Measurements from ENCODE around the gene CELSR1. TPM values are rescaled to one million over a fixed set of nuclear protein-coding genes. Genes with fewer than 3 reads are reported as not detected.

Gene CELSR1
- total RNA-seq, 2 experiments from 2014 or later: 1.0 to 1.1 TPM

DNA sequence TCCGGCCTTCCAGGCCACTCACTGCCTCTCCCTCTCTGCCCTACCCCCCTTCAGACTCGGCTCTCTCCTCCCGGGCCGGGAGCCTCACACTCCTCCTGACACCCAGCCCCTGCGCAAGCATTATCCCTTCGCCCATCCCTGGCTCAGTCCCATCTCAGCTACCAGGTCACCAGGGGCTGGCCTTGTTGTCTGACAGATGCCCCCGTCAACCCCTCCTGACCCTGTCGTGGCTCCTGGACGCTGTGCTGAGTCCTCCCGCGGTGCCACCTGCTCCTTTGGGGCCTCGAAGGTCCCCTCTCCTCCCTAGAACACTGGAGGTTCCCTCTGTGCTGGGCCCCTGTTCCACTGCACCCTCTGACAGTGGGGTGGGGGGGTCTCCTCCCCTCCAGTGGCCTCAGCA is 169.0 kb downstream of the CELSR1 start:
- H3K4me1 Mint-ChIP-seq (ENCODE audit: low read depth): peaks cover 34% of the 10 kb centered on the region
- intact Hi-C loops (cut with DNase I, micrococcal nuclease): no loop called here
- TF ChIP-seq, protein P1, sequence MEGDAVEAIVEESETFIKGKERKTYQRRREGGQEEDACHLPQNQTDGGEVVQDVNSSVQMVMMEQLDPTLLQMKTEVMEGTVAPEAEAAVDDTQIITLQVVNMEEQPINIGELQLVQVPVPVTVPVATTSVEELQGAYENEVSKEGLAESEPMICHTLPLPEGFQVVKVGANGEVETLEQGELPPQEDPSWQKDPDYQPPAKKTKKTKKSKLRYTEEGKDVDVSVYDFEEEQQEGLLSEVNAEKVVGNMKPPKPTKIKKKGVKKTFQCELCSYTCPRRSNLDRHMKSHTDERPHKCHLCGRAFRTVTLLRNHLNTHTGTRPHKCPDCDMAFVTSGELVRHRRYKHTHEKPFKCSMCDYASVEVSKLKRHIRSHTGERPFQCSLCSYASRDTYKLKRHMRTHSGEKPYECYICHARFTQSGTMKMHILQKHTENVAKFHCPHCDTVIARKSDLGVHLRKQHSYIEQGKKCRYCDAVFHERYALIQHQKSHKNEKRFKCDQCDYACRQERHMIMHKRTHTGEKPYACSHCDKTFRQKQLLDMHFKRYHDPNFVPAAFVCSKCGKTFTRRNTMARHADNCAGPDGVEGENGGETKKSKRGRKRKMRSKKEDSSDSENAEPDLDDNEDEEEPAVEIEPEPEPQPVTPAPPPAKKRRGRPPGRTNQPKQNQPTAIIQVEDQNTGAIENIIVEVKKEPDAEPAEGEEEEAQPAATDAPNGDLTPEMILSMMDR (IDR thresholded peaks at IDR 0.05): no peak
- ChIA-PET CTCF (interaction anchor here (1.3 to 1.8 kb wide), 2 partner anchors 32 to 174 kb away, joined by 3 to 25 read pairs; no protein-coding TSS in a partner anchor), POLR2A (no interaction called here)
- peaks cover 47% of the 10 kb centered on the region for H3K4me1 ChIP-seq (ENCODE audit: insufficient read depth, low read length)
- no peaks in the 10 kb centered on the region for H3K9me3 Mint-ChIP-seq
- no peaks in the 10 kb centered on the region for H3K36me3 ChIP-seq (ENCODE audit: insufficient read depth, low read length)
- H3K27me3 Mint-ChIP-seq: peaks cover 3% of the 10 kb centered on the region
- H3K27ac Mint-ChIP-seq: no peak overlapping the region
- DNase-seq (no peak), ATAC-seq (ENCODE audit: poor library complexity) (no peak)
- H3K9me3 ChIP-seq (ENCODE audit: control insufficient read depth in 1 of 2, insufficient read depth in 1 of 2, low read length in 2 of 2): peaks cover 0 to 14% of the 10 kb centered on the region in 2 experiments
- no peaks in the 10 kb centered on the region for H3K36me3 Mint-ChIP-seq (ENCODE audit: low read depth)
- peaks cover 0 to 6% of the 10 kb centered on the region in 2 experiments for H3K27me3 ChIP-seq (ENCODE audit: control insufficient read depth in 1 of 2, insufficient read depth in 2 of 2, low read length in 2 of 2)
- no peak overlapping the region for H3K27ac ChIP-seq (ENCODE audit: low read depth in 1 of 2, low read length in 2 of 2)
- no peak overlapping the region for H3K4me3 ChIP-seq (ENCODE audit: low read length)
- peak overlapping the region; percentile 15 for H3K4me3 Mint-ChIP-seq

DNA sequence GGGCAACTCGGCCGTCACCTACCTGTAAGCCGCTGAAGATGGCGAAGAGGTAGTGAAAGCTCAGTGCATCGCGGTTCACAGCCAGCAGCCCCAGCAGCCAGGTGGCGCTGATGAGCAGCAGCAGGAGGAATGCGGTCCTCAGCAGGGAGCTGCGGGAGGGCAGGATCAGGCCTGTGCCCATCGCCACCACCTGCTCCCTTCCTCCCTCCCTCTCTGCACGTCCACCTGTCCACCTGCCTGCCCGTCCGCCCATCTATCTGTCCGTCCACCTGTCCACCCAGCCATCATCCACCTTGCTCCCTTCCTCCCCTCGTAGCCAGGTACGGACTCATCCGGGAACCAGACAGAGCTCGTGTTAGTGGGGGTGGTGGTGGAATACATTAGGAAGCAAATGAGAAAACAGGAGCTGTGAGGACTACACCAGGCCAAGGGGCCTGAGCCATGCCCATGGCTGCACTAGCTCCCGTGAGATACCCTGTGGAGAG is 169.7 kb downstream of the CELSR1 start:
- CTCF ChIA-PET: interaction anchor here (0.6 to 1.8 kb wide), 8 partner anchors 10 to 1092 kb away, joined by 3 to 25 read pairs (median 3); no protein-coding TSS in a partner anchor
- POLR2A ChIA-PET: interaction anchor here (1.1 kb wide), 1 partner anchor 174 kb away, joined by 4 read pairs; no protein-coding TSS in a partner anchor
- peaks cover 0 to 6% of the 10 kb centered on the region in 2 experiments for H3K27me3 ChIP-seq (ENCODE audit: control insufficient read depth in 1 of 2, insufficient read depth in 2 of 2, low read length in 2 of 2)
- H3K36me3 Mint-ChIP-seq (ENCODE audit: low read depth): no peaks in the 10 kb centered on the region
- intact Hi-C loops (cut with DNase I, micrococcal nuclease): loop anchor here (1.0 kb wide), 1 partner anchor 175 kb away; no protein-coding TSS in a partner anchor
- H3K9me3 Mint-ChIP-seq: no peaks in the 10 kb centered on the region
- no peaks in the 10 kb centered on the region for H3K36me3 ChIP-seq (ENCODE audit: insufficient read depth, low read length)
- H3K4me1 Mint-ChIP-seq (ENCODE audit: low read depth): peaks cover 30% of the 10 kb centered on the region
- H3K4me3 Mint-ChIP-seq: peak overlapping the region; percentile 3
- H3K4me1 ChIP-seq (ENCODE audit: insufficient read depth, low read length): peaks cover 40% of the 10 kb centered on the region
- peaks cover 3% of the 10 kb centered on the region for H3K27me3 Mint-ChIP-seq
- DNase-seq: peak; percentile 54 to 86 (median 64)
- H3K9me3 ChIP-seq (ENCODE audit: control insufficient read depth in 1 of 2, insufficient read depth in 1 of 2, low read length in 2 of 2): peaks cover 0 to 11% of the 10 kb centered on the region in 2 experiments
- H3K27ac Mint-ChIP-seq: no peak overlapping the region
- peak; percentile 71 for ATAC-seq (ENCODE audit: poor library complexity)
- H3K4me3 ChIP-seq (ENCODE audit: low read length): peak overlapping the region; percentile 60
- H3K27ac ChIP-seq (ENCODE audit: low read depth in 1 of 2, low read length in 2 of 2): no peak overlapping the region
- TF ChIP-seq, protein P1 (IDR thresholded peaks at IDR 0.05): peak; percentile 81

DNA sequence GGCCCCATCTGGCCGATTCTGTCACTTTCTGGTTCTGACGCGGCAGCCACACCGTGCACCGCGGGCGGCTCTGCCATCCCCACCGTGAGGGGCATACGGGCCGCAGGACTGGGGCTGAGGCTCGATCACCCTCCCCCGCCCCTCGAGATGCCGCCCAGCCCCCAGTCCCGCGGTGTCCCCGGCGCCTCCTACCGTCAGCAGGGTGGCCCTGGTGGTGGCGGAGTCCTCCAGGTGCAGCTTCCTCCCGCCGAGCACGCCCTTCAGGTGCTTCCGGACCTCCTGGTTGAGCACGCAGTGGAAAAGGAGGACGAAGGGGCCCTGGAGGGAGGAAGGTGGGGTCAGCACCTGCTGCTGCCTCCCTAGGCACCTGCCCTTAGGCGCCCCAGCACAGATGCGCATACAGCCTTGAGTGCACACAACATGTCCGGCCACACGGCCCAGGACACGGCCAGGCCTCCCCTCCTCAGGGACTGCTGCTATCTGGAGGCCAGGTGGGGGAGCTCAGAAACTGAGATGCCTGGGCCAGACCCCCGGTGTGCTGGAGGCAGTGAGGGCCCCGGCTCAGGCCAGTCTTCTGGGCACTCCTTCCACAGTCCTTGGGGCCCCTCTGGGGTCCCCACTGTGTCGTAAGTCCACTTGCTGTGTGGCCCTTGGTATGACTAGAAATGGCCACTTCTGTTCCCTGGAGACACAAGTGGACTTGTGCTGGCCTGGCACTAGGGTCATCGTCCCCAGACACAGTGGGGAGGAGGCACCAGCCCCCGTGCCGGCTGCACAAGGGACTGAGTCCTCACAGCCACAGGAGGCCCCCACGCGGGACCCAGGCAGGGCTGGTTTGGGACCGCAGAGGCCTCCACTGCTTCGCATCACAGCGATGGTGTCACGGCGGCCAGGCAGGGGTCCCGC is 170.4 kb downstream of the CELSR1 start:
- POLR2A ChIA-PET: interaction anchor here (0.6 to 1.1 kb wide), 2 partner anchors 175 kb away, joined by 3 to 4 read pairs; no protein-coding TSS in a partner anchor
- intact Hi-C loops (cut with DNase I, micrococcal nuclease): loop anchor here (1.0 kb wide), 1 partner anchor 175 kb away; no protein-coding TSS in a partner anchor
- TF ChIP-seq, protein P1 (IDR thresholded peaks at IDR 0.05): no peak
- Histone ChIP-seq H3K9me3 (ENCODE audit: control insufficient read depth in 1 of 2, insufficient read depth in 1 of 2, low read length in 2 of 2) (peaks cover 0 to 14% of the 10 kb centered on the region in 2 experiments), H3K27me3 (ENCODE audit: control insufficient read depth in 1 of 2, insufficient read depth in 2 of 2, low read length in 2 of 2) (peaks cover 0 to 6% of the 10 kb centered on the region in 2 experiments), H3K4me1 (ENCODE audit: insufficient read depth, low read length) (peaks cover 36% of the 10 kb centered on the region), H3K36me3 (ENCODE audit: insufficient read depth, low read length) (no peaks in the 10 kb centered on the region), H3K27ac (ENCODE audit: low read depth in 1 of 2, low read length in 2 of 2) (peak overlapping the region in 1 of 2 donors; percentile 34), H3K4me3 (ENCODE audit: low read length) (peak overlapping the region; percentile 60)
- peak overlapping the region; percentile 38 for H3K4me3 Mint-ChIP-seq
- H3K36me3 Mint-ChIP-seq (ENCODE audit: low read depth): no peaks in the 10 kb centered on the region
- peaks cover 3% of the 10 kb centered on the region for H3K27me3 Mint-ChIP-seq
- peak; percentile 21 for ATAC-seq (ENCODE audit: poor library complexity)
- peak in 9 of 14 experiments; percentile 12 to 69 (median 17) for DNase-seq
- H3K9me3 Mint-ChIP-seq: no peaks in the 10 kb centered on the region
- peaks cover 31% of the 10 kb centered on the region for H3K4me1 Mint-ChIP-seq (ENCODE audit: low read depth)
- no peak overlapping the region for H3K27ac Mint-ChIP-seq
- CTCF ChIA-PET: interaction anchor here (0.6 to 1.8 kb wide), 8 partner anchors 11 to 1093 kb away, joined by 3 to 25 read pairs (median 3); no protein-coding TSS in a partner anchor

Measured in CD4-positive, alpha-beta T cell (primary cell).